SK-N-MC (cell line): Measurements from ENCODE around the gene FAM72D.
"Not testable (repeated sequence)": the region's sequence is repeated elsewhere in the genome, so short reads cannot be mapped to it uniquely, and the experiment has no call there.

ENCODE experiments used
- EZH2 ChIP-seq: fragments of 200-600 bp; sonication (generic); IDR thresholded peaks from one replicate; pipeline ENCODE4 v1.6.1; 2017; ENCODE audit warnings: antibody characterized with exemption
- FOXP2 ChIP-seq: optimal IDR thresholded peaks from 2 replicates; pipeline ENCODE3; 2011; ENCODE audit warnings: mild to moderate bottlenecking, moderate library complexity; ENCODE audit not compliant: insufficient read depth; ENCODE audit errors: extremely low read length, control extremely low read depth
- POLR2AphosphoS5 ChIP-seq: IDR thresholded peaks from 2 replicates; pipeline ENCODE4 v1.6.1; 2012; ENCODE audit warnings: mild to moderate bottlenecking, low read depth, low read length, borderline replicate concordance

GRCh38 chr1:145053428-145053827 lies 42.3 kb upstream of the FAM72D start:
- TF ChIP-seq FOXP2, POLR2AphosphoS5, EZH2: not testable (repeated sequence)
